HG02852 (cell line): ENCODE results near the gene SEL1L3.

Experiments used
- ATAC-seq: cut with Tn5 transposase; IDR thresholded peaks from one replicate; pipeline ENCODE4 v1.9.1; 2021; ENCODE audit warnings: mild to moderate bottlenecking, moderate library complexity; ENCODE audit not compliant: unreplicated experiment

Gene SEL1L3

DNA sequence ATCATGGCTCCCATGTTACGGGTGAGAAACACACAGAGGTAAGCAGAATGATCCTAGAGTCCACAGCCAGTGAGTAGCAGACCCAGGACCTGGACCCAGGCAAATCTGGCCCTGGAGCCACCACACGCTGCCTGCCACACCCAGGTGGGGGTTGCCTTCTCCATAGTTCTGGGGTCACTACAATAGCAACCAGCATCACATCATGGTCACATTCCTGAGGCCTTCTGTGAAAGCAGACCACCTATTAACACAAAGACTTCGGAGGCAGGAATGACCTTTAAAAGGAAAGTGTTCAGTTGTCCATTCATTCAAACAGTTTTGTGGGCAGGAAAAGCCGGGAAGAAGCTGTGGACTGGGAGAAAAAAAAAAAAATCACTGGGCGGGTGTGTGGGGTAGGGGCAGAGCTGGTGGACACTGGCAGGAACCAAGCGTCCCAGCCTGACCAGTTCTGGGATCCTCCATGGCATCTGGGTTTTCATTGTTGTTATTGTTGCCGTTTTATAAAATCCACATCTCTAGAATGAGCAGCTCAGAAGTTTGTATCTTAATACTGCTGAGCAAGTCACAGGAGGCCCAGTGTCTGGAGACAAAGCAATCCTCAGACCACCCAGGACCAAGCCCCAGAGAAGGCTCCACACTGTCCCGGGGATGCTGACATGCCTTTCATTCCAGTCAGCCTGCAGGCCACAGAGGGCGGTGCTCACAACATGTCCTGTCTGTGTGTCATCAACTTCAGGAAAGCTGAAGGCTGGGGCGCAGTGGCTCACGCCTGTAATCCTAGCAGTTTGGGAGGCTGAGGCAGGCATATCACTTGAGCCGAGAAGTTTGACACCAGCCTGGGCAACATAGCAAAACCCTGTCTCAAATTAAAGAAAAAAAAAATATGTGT, 67.0 kb downstream of the SEL1L3 start:
- ATAC-seq = no peak

DNA sequence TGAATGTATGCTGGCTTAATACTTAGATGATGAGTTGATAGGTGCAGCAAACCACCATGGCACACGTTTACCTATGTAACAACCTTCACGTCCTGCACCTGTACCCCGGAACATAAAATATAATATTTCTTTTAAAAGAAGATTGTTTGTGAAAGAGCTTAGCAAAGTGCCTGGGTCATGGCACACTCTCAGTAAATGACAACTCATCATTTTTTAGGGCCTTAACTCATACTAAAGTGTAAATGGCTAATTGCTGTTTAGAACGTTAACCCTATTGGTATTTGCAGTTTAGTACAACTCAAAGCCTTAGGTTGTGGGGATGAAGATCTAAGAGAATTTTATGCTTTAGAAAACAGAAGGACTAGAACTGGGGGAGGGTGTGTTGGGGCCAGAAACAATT, 67.7 kb downstream of the SEL1L3 start:
- no peak for ATAC-seq

DNA sequence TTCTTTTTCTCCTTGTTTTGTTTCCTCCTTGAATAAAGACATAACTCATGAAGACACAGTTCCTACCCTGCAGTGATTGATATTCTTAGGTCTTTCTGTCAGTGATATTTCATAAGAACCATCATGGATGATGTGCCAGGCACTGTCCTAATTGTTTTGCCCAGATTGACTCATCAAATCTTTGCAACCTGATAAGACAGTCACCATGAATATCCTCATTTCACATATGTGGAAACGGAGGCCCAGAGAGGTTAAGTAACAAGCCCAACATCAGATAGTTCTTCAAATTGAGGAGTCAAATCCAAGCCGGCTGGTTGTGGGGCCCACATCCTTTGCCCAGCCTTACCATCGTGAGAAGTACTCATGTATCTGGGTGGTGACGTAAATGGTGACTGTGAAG, 69.9 kb downstream of the SEL1L3 start:
- ATAC-seq = no peak

DNA sequence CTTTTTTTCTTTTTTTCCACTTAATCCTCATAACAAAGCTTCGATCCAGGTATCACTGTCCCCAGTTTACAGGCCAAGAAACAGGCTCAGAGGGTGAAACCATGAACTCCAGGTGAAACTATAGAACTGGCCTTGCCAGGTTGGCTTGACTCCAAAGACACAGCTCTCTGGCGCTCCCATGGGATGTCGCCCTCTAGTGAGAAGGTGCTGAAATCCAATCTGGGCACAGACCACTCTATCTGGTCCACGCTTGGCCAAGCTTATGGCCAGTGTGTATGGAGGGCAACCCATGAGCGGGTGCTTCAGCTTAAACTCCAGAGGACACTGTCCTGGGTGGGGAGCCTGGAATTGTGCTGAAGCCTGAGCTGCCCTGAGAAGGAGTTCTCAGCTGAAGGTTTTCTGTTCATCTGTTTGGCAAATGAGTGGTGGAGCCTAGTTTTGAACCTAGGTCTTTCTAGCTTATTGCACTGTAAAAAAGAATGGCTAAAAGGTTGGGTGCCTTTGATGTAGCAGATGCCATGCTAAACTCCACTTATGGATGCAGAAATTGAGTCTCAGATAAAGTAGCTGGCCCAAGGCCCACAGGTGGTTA, 70.5 kb downstream of the SEL1L3 start:
- no peak for ATAC-seq

DNA sequence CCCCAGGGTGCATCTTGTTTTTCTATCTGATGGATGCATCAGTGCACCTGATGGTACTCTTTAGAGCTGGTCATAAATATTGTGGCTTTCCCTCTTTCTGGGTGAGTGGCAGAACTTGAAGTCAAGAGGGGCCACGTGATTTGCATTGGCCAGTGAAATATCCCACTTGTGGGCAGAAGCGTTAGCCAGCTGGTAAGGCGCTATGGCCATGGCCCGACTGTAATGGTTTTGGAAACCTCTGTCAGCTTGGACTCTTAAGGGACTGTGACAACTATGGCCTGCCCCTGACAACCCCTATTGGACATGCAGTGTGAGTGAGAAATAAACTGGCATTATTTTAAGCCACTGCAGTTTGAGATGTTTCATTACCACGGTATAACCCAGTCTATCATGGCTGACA, 72.8 kb downstream of the SEL1L3 start:
- no peak for ATAC-seq

DNA sequence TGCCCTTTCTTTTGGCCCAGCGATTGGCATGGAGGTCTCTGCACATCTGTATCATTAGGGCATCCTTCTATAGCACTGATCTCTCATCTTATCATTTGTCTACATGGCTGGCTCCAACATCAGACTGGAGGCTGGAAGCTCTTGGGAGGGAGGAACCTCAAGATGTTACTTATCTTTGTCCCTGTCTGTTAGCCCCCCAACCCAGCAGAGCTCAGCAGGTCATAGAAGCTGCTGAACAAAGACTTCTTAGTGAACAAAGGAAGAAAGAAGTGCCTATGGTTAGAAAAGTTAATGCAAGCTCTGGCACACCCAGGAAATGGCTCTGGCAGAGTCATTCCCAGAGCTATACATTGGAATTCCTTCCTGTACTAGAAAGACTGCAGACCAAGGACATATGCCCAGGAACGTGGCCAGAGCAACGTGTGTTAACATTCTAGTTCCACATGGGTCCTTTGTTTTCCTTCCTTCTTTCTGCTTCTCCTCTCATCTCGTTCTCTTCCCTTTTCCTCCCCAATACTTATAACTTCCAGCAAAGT, 74.0 kb downstream of the SEL1L3 start:
- no peak for ATAC-seq

DNA sequence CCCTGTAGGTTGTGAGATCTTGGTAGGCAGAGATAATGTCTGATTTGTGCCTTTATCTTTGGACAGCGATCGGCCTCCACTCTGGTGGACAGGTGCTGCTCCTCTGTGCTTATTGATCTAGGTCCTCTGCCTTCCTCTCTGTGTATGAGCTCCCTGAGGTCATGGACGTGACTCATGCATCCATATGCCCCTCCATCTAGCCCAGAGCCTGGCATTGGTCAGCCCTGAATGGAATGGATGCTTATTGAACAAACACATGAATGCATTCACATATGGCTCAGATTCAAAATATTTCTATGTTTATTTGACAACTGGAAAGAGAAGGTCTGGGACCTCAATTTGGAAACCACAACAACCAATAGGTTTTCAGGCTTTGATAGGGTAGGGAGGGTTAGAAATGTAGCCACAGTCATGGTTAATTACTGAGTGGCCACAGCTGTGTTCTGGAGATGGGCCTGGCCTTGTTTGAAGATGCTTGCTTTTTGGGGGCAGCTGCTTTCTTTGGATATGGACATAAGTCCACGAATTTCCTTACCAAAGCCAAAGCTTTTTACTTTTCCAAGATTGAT, 76.2 kb downstream of the SEL1L3 start:
- no peak for ATAC-seq

DNA sequence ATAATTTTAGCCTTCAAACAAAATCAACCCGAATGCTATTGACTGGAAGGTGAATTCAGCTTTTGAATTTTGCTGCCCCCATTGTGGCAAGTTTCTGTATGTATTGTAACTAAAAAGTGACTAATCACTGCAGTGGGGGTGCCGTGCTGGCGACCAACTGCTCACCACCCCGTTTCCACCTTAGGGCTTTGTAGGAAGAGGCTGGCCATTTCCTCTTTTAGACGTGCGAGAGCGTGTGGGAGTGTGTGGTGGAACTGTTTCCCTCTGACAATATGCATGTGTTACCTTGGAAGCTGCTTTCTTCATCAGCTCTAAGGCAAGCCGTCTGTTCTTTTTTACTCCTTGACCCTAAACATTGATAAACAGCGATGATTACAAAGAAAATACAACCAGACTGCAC, 78.8 kb downstream of the SEL1L3 start:
- ATAC-seq = no peak

DNA sequence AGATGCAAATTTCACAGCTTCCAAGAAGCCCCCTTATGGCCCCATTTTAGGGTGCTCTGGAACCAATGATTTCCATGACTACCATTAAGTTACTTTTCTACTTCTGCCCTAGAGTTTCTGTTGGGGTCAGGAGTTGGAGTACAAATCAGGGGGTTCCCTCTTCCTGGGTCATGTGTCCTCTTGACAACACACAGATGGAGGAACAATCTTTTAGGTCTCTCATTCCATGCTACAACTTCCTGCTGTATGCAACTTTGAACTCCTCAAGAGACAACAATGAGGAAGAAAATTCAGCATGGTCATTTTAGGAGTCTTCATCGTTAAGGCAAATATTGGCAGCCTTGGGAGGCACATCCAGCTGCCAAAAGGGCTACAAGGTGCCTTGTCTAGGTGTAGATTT, 79.7 kb downstream of the SEL1L3 start:
- ATAC-seq = no peak

DNA sequence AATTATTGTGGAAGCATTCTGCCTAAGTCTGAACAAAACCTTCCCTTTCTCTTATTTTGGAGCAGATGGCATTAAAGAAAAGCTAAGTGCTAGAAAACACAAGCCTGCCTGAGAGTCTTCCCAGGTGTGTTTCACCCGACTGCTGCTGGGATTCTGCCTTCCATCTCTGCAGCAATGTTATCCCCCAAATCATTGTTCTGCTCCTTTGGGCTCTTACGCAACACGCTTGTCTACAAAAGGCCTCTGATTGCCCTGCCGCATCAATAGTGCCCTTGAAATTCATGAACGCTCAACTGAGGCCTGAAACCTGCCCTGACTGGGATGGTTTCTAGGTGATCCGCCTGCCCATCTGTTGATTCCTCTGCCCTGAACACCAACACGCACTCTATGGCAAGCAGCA, 80.3 kb downstream of the SEL1L3 start:
- no peak for ATAC-seq

DNA sequence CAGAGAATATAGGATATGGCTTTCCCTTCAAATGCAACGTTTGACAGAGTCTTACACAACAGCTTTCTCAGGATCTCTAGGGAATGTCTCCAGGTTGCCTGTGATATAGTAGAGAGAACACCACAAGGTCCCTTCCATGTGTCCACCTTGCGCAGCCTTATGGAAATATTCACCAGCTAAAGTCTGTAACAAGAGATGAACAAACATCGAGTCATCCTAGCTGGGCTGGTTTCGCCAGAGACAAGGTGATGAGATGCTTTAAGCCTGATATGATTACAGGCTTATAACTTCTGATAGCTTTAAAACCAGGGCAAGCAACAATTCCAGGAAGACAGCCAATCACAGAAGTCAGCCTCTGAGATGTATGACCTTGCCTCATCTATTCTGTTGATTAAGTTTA, 83.8 kb downstream of the SEL1L3 start:
- ATAC-seq = no peak

DNA sequence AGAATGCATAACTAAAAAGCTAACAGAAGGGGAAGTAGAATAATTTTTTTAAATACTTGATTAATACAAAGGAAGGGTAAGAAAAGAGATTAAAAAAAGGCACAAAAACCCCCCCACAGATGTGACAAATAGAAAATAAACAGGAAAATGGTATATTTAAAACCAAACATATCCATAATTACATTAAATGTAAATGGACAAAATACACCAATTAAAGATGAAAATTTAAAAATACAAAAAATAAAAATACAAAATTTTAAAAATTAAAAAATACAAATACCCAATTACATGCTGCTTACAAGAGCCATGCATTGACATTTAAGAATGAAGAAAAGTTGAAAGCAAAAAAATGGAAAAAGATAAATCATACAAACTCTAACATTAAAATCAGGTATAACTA, 86.0 kb downstream of the SEL1L3 start:
- ATAC-seq = no peak

DNA sequence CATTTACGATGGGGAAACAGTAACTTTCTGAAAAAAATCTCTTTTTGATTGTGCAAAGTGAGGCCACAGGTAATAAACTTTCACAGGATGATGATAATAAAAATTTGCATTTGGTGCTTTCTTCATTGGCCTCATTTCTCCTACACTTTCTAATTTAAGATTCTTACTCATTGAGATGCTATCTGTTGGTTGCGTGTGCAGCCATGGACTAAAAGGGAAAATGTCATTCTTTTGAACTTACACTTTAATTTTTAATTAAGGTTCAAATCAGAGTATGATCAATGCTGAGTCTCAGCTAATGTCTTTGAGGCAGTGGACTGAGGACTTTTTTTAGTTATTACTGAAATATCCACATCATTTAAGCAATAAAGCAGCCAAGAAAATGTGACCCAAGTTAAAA, 87.6 kb downstream of the SEL1L3 start:
- ATAC-seq = no peak

DNA sequence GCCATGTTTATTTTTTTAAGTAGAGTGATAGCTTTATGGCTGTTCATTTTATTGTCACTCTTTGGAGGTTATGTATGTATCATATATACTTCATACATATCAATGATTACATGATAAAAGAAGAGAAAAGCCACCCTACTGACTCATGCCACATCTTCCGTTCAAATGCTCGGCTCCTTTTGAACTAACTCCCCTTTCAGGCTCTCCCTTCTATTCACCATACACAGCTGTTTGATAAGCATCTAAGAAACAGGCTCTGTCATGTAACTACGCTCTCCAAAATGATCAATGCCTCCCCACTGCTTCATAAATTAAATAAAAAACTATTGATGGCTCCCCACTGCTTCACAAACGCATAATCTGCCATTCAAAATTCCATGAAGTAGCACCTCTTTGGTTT, 89.4 kb downstream of the SEL1L3 start:
- ATAC-seq = no peak

DNA sequence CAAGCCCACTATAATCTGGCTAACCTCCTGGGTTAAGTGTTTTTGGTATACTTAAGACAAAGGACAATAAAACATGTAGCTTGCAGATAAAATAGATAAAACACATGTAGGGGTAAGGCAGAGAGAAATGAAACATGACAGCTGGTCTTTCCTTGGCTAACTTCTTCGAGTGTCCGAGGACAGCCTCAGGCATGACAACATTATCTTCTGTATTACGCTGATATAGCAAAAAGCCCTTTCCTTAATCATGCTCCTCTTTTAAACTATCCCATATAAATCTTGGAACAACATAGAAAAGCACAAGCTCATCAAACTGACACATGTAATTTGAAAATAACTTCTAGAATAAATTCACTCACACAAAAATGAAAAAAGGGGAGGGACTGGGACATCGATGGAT, 91.1 kb downstream of the SEL1L3 start:
- no peak for ATAC-seq

DNA sequence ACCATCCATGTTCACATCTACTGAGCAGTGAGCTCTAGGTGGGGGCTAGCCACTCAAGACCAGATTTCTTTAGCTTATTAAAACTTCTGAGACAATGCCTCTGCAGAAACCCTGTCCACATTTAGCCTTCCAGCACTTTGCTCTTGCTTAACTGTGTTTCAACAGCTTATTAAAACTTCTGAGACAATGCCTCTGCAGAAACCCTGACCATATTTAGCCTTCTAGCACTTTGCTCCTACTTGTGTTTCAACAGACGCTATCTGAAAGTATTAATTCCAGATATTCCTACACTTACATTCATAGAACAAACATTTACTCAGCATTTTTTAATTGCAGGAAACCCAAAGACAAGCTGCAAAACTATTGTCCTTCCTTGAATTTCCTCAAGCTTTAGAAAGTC, 91.9 kb downstream of the SEL1L3 start:
- ATAC-seq = no peak

DNA sequence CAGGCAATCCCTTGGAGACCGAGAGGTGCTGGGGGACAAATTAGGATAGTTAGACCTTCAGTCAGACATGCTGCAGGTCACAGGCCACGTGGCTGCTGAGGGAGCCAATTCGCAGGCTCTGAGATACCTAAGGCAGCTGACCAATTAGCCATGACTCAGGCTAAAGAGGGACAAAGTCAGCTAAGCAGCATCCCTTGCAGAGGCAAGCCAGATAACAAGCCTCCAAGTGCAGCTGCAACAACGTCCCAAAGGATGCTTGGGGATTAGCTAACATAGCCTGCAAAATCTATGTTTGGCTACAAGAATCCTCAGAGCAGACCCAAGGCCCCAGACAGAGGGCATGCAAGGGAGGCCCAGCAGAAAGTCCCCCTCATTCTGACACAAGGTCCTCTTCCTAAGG, 93.5 kb downstream of the SEL1L3 start:
- ATAC-seq = no peak

DNA sequence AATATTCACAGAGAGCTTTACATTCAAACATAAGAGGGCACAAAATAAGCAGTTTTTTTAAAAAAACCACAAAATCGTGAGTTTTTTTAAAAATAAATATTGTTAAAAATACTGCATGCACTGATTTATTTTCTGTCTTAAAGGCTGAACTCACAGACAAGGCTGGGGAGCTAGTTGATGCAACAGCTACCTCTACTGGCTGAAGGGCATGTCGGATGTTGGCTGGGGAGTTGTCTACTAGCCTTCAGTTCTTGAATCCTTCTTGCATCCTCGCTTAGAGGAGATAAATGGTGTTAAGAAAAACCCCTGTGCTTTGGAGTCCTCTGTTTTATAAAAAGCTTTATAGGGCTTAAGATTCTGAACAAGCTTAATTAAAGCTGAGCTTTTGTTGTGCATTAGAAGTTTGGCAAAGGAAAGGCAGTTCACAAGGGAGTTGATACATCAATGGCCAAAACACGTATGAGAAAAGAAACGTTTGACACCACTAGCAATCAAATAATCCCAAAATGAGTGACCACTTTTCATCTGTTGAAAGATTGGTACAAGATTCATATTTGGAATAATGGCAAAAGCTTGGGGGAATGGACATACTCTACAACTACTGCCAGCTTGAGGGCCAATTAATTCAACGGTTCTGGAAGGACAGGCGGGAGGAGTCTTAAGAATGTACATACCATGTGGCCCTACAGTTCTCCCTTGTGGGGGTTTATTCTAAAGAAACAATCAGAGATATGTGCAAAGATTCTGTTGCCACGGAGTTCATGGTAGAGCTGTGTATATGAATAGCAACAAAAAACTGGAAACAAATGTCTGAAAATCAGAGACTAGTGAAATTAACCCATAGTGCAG, 94.7 kb downstream of the SEL1L3 start:
- ATAC-seq = no peak

DNA sequence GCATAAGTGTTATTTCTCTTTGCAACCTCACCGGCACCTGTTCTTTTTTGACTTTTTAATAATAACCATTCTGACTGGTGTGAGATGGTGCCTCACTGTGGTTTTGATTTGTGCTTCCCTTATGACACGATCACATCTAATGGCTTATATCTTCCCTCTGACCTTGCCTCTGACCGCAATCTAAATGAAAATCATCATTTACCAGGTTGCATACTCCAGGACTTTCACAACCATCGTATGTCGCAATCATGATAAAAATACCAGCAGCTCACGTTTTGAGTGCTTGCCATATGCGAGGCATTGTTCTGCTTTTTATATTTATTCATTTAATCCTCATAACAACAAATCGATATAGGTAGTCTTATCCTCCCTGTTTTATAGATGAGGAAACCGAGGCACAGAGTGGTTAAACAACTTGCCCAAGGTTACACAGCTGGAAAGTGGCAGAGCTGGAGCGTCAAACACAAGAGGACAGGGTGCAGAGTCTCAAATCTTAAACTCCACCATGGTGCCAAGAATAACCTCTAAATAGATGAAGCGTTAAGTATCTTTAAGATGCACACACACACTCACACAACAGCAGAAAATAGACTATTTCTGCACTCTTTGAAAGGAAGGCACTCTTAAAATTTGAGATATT, 102.2 kb downstream of the SEL1L3 start:
- no peak for ATAC-seq

DNA sequence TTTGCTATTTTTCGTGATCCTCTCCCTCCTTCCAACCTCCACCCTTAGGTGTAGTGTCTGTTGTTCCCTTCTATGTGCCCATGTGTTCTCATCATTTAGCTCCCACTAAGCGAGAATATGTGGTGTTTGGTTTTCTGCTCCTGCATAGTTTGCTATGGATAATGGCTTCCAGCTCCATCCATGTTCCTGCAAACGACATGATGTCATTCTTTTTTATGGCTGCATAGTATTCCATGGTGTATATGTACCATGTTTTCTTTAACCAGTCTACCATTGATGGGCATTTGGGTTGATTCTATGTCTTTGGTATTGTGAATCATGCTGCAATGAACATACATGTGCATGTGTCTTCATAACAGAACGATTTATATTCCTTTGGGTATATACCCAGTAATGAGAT, 102.7 kb downstream of the SEL1L3 start:
- no peak for ATAC-seq

DNA sequence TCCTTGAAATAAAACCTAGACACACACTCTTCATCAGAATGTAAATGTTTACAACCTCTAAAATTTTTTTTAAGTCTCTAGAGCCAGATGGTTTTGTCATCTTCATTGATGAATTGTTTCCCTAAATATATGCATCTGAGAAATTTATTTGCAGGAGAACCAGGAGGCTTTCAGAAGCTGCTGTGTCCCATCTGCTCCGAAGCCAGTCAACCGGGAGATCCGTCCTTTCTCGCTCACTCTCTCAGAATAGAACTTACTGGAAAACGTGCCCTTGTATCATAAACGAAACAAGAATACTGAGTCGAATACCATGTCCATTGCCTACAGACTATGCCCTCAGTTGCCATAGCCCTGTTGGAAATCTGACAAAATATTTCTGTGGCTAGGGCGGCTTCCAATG, 103.7 kb downstream of the SEL1L3 start:
- no peak for ATAC-seq
